H9 (cell line): ENCODE results near the gene SH3BP2. TPM values are rescaled to one million over a fixed set of nuclear protein-coding genes. Genes with fewer than 3 reads are reported as not detected.
A peak's percentile ranks its signal among the peaks of the same experiment; 100 is the strongest.

Experiments used
- DNase-seq: peaks from one replicate; pipeline ENCODE4 v3.0.0-alpha.2; 2017
- H2AFZ ChIP-seq: one replicate; pipeline ENCODE4 v1.6.1; 2013; ENCODE audit warnings: mild to moderate bottlenecking, low read length, control low read depth, moderate library complexity
- H2AK5ac ChIP-seq: 2 replicates; pipeline ENCODE4 v1.6.1; 2013; ENCODE audit warnings: low read length, control low read depth, mixed read lengths; ENCODE audit not compliant: insufficient read length
- H2BK120ac ChIP-seq: one replicate; pipeline ENCODE4 v1.6.1; 2013; ENCODE audit warnings: low read depth, mild to moderate bottlenecking, low read length, control low read depth, inconsistent platforms; ENCODE audit not compliant: poor library complexity, severe bottlenecking
- H2BK12ac ChIP-seq: 2 replicates; pipeline ENCODE4 v1.6.1; 2013; ENCODE audit warnings: low read length, control low read depth, mixed read lengths, low read depth; ENCODE audit not compliant: insufficient read length
- H2BK15ac ChIP-seq: 2 replicates; pipeline ENCODE4 v1.6.1; 2013; ENCODE audit warnings: low read depth, low read length, control low read depth
- H2BK20ac ChIP-seq: one replicate; pipeline ENCODE4 v1.6.1; 2013; ENCODE audit warnings: low read depth, mild to moderate bottlenecking, low read length, control low read depth, inconsistent platforms; ENCODE audit not compliant: poor library complexity, severe bottlenecking
- H2BK5ac ChIP-seq: 2 replicates; pipeline ENCODE4 v1.6.1; 2013; ENCODE audit warnings: low read length, control low read depth, mixed read lengths; ENCODE audit not compliant: insufficient read length
- H3K14ac ChIP-seq: 2 replicates; pipeline ENCODE4 v1.6.1; 2013; ENCODE audit warnings: low read length, control low read depth; ENCODE audit not compliant: insufficient read depth
- H3K18ac ChIP-seq: 2 replicates; pipeline ENCODE4 v1.6.1; 2013; ENCODE audit warnings: low read depth, mild to moderate bottlenecking, mixed read lengths, low read length, control low read depth; ENCODE audit not compliant: insufficient read length
- H3K23ac ChIP-seq: 2 replicates; pipeline ENCODE4 v1.6.1; 2013; ENCODE audit warnings: low read length, control low read depth, mixed read lengths, low read depth; ENCODE audit not compliant: insufficient read length
- H3K23me2 ChIP-seq: 2 replicates; pipeline ENCODE4 v1.6.1; 2013; ENCODE audit warnings: low read depth, mild to moderate bottlenecking, mixed read lengths, low read length, control low read depth; ENCODE audit not compliant: insufficient read length, poor library complexity, severe bottlenecking
- H3K27ac ChIP-seq: 2 replicates; pipeline ENCODE4 v1.5.1; 2013; ENCODE audit warnings: low read length, control low read depth, mixed read lengths, low read depth; ENCODE audit not compliant: insufficient read length
- H3K27me3 ChIP-seq: 2 replicates; pipeline ENCODE4 v1.6.1; 2013; ENCODE audit warnings: low read length, control low read depth, inconsistent platforms; ENCODE audit not compliant: insufficient read depth
- H3K4ac ChIP-seq: 2 replicates; pipeline ENCODE4 v1.6.1; 2013; ENCODE audit warnings: low read depth, mild to moderate bottlenecking, control low read depth, inconsistent platforms, low read length, moderate library complexity
- H3K4me1 ChIP-seq: 2 replicates; pipeline ENCODE4 v1.6.1; 2013; ENCODE audit warnings: low read length, control low read depth, inconsistent platforms; ENCODE audit not compliant: insufficient read depth
- H3K4me2 ChIP-seq: 2 replicates; pipeline ENCODE4 v1.6.1; 2013; ENCODE audit warnings: low read length, control low read depth, mixed read lengths; ENCODE audit not compliant: insufficient read length, insufficient read depth
- H3K56ac ChIP-seq: 2 replicates; pipeline ENCODE4 v1.6.1; 2013; ENCODE audit warnings: low read depth, mild to moderate bottlenecking, mixed read lengths, low read length, control low read depth; ENCODE audit not compliant: insufficient read length
- H3K79me1 ChIP-seq: 2 replicates; pipeline ENCODE4 v1.6.1; 2013; ENCODE audit warnings: low read depth, mild to moderate bottlenecking, moderate library complexity, low read length, control low read depth, inconsistent platforms; ENCODE audit not compliant: insufficient read depth, poor library complexity, severe bottlenecking
- H3K79me2 ChIP-seq: 2 replicates; pipeline ENCODE4 v1.6.1; 2013; ENCODE audit warnings: low read length, control low read depth, inconsistent platforms; ENCODE audit not compliant: insufficient read depth
- H3K9ac ChIP-seq: 2 replicates; pipeline ENCODE4 v1.6.1; 2013; ENCODE audit warnings: low read length, control low read depth, mixed read lengths; ENCODE audit not compliant: insufficient read length; ENCODE audit errors: extremely low read depth
- H3K9me3 ChIP-seq: one replicate; pipeline ENCODE4 v1.6.1; 2013; ENCODE audit warnings: low read depth, low read length, inconsistent platforms; ENCODE audit not compliant: control insufficient read depth
- H3T11ph ChIP-seq: one replicate; pipeline ENCODE4 v1.6.1; 2013; ENCODE audit warnings: mild to moderate bottlenecking, low read length, control low read depth, inconsistent platforms
- H4K20me1 ChIP-seq: one replicate; pipeline ENCODE4 v1.6.1; 2013; ENCODE audit not compliant: control insufficient read depth, insufficient read length, insufficient read depth
- H4K5ac ChIP-seq: 2 replicates; pipeline ENCODE4 v1.6.1; 2013; ENCODE audit warnings: low read depth, mild to moderate bottlenecking, mixed read lengths, low read length, control low read depth; ENCODE audit not compliant: insufficient read length
- H4K8ac ChIP-seq: replicated peaks from 2 replicates; pipeline ENCODE4 v1.6.1; 2013; ENCODE audit warnings: low read length, control low read depth, mixed read lengths, low read depth; ENCODE audit not compliant: insufficient read length
- H4K91ac ChIP-seq: 2 replicates; pipeline ENCODE4 v1.6.1; 2013; ENCODE audit warnings: low read depth, mild to moderate bottlenecking, moderate library complexity, mixed read lengths, low read length, control low read depth; ENCODE audit not compliant: insufficient read length
- H3K27ac Mint-ChIP-seq, 3 experiments: 2 replicates in 2 of 3; 3 replicates in 1 of 3; pipeline ENCODE4 v1.8.0; 2020 to 2021; ENCODE audit warnings: mixed read lengths in 3 of 3, mild to moderate bottlenecking in 1 of 3, moderate library complexity in 1 of 3
- H3K27me3 Mint-ChIP-seq: 2 replicates; pipeline ENCODE4 v1.8.0; 2021; ENCODE audit warnings: low read depth, mild to moderate bottlenecking, moderate library complexity, mixed read lengths
- H3K36me3 Mint-ChIP-seq, 3 experiments: 2 replicates in 2 of 3; 3 replicates in 1 of 3; pipeline ENCODE4 v1.8.0; 2020 to 2021; ENCODE audit warnings: low read depth in 3 of 3, mixed read lengths in 3 of 3; ENCODE audit not compliant: insufficient read depth in 1 of 3
- H3K4me1 Mint-ChIP-seq, 2 experiments: 2 replicates each; pipeline ENCODE4 v1.8.0; 2020; ENCODE audit warnings: mixed read lengths in 2 of 2
- H3K4me3 Mint-ChIP-seq, 2 experiments: 2 replicates in 1 of 2; 3 replicates in 1 of 2; pipeline ENCODE4 v1.8.0; 2020 to 2021; ENCODE audit warnings: mild to moderate bottlenecking in 2 of 2, mixed read lengths in 2 of 2, moderate library complexity in 1 of 2
- H3K9me3 Mint-ChIP-seq, 2 experiments: 2 replicates in 1 of 2; 3 replicates in 1 of 2; pipeline ENCODE4 v1.8.0; 2020; ENCODE audit warnings: mild to moderate bottlenecking in 2 of 2, mixed read lengths in 2 of 2, moderate library complexity in 1 of 2
- WGBS: extraction: QIAGEN DNeasy Blood & Tissue Kit; methylation state at CpG from one replicate; pipeline ENCODE4 v1.1.7; 2013; ENCODE audit warnings: missing lambda C conversion rate, low lambda C conversion rate, mixed read lengths; ENCODE audit not compliant: insufficient read length; ENCODE audit errors: extremely low coverage; 5-methylcytosine and 5-hydroxymethylcytosine counted together
- total RNA-seq: library from RNA; stranded (reverse); gene quantifications from 2 replicates; pipeline ENCODE4 v1.2.1, GENCODE V29; 2021
- TF ChIP-seq, protein P1 (sequence below): fragments of 200-600 bp; sonication (generic); conservative IDR thresholded peaks from 3 replicates; pipeline ENCODE4 v1.8.0; 2021; ENCODE audit warnings: antibody characterized with exemption, mild to moderate bottlenecking

SH3BP2 gene
- total RNA-seq, 1 experiment from 2014 or later: 37.6 TPM

DNA sequence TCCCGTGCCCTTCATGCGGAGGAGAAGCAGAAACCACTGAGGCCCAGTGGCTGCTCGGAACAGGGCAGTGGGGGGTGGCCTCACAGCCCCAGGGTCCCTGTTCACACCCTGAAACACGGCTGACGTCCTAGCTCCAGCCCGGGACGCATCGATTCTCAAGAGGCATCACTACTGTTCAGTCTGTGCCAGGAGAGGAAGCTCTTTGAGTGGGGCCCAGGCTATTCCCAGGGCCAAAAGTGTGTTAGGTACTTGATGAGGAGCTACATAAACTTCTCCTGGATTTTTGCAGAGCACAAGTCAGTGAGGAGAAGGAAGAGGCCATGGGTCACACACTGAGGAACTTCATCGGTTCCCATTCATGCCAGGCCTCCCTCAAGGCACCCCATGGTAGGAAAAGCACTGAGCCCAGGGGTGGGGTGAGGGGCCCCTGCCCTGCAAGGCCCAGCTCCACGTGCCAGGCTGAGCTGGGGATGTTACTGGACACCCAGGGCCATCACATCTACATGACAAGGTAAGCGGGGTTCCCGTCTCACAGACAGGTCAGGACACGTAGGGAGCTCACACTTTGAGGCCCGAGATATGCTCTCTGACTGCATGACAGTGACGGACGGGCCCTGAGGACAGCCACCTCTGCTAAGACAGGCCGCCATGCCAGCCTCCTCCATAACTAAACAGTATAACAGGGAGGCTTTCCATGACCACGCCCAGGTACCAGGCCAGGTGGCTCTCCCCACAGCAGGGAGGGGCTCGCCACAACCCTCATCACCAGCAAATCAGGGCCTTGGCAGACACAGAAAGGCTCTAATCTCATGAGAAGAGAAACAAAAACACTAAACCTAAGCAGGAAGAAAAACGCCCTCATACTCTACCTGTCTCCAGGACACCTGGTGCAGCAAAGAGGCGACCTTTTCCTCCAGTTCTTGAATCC, 49.1 kb upstream of the SH3BP2 start:
- Histone ChIP-seq H3K27me3 (no peaks in the 10 kb centered on the region), H4K20me1 (no peaks in the 10 kb centered on the region), H3K27ac (no peak overlapping the region), H3K18ac (no peak overlapping the region), H2BK5ac (no peak overlapping the region), H4K91ac (no peak overlapping the region), H3K23me2 (no peaks in the 10 kb centered on the region), H3K4ac (no peak overlapping the region), H2AFZ (no peak overlapping the region), H3K79me1 (no peaks in the 10 kb centered on the region), H2AK5ac (no peak overlapping the region), H3K4me1 (no peaks in the 10 kb centered on the region), H2BK15ac (no peak overlapping the region), H3T11ph (no peak overlapping the region), H2BK120ac (no peak overlapping the region), H3K56ac (no peak overlapping the region), H4K5ac (no peak overlapping the region), H3K14ac (no peak overlapping the region), H2BK20ac (no peak overlapping the region), H3K79me2 (no peaks in the 10 kb centered on the region), H3K9me3 (no peaks in the 10 kb centered on the region), H3K9ac (no peak overlapping the region), H2BK12ac (no peak overlapping the region), H3K4me2 (no peak overlapping the region), H3K23ac (no peak overlapping the region), H4K8ac (no peak overlapping the region)
- Mint-ChIP-seq H3K4me3 (no peak overlapping the region), H3K4me1 (no peaks in the 10 kb centered on the region), H3K9me3 (no peaks in the 10 kb centered on the region; a peak in 1 of 5 replicates), H3K27me3 (peaks cover 1% of the 10 kb centered on the region; the same call in 1 of the 2 replicates), H3K36me3 (peaks cover 25 to 61% (median 51%) of the 10 kb centered on the region in 3 experiments; a peak in 6 of 7 replicates), H3K27ac (0 out of 7 replicates have a peak overlapping the region, but pooled peaks of 1 of the 3 experiments have one; percentile 4)
- TF ChIP-seq, protein P1, sequence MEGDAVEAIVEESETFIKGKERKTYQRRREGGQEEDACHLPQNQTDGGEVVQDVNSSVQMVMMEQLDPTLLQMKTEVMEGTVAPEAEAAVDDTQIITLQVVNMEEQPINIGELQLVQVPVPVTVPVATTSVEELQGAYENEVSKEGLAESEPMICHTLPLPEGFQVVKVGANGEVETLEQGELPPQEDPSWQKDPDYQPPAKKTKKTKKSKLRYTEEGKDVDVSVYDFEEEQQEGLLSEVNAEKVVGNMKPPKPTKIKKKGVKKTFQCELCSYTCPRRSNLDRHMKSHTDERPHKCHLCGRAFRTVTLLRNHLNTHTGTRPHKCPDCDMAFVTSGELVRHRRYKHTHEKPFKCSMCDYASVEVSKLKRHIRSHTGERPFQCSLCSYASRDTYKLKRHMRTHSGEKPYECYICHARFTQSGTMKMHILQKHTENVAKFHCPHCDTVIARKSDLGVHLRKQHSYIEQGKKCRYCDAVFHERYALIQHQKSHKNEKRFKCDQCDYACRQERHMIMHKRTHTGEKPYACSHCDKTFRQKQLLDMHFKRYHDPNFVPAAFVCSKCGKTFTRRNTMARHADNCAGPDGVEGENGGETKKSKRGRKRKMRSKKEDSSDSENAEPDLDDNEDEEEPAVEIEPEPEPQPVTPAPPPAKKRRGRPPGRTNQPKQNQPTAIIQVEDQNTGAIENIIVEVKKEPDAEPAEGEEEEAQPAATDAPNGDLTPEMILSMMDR: no peak
- DNase-seq: no peak
- WGBS: no CpG with 5 or more reads among the region's 21 CpGs
